ENCODE results near the gene SEZ6.

DNA sequence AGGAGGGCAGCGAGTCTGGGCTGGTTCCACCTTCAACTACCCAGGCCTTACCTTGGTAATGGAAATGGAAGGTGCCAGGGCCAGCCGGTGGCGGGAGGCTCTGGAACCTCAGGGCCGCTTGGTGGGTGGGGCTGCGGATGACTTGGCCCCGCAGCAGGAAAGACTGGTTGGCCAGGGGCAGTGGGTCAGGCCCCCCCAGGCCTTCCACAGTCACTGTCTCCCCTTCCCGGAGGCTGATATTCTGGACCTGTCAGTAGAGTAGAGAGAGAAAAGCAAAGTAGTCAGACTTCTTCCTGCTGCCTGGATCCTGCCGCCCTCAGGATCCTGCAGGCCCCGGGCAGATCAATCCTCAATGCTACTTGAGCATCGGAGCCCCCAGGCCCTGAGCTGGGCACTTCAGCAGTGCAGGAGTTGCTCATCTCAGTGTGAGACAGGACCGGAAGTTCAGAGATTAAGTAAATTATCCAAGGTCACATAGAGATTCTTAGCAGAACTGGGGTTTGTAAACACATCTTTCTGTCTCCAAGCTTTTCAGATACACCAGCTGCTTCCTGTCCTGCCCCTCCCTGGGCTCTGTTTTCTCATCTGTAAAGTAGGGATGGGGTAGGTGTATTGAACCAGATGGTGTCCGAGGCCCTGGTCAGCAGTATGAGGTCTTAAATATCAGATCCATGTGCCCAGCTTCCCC lies 36.0 kb downstream of the SEZ6 start:
- TF ChIP-seq CTCF (IDR thresholded peaks at IDR 0.05; ENCODE audit: borderline replicate concordance, extremely low read depth, low read length, poor library complexity, severe bottlenecking) (no peak), EZH2 (IDR thresholded peaks at IDR 0.05; ENCODE audit: borderline replicate concordance, low read depth, low read length, severe bottlenecking) (no peak)
